ENCODE results near the gene CDKAL1. TPM values are rescaled to one million over a fixed set of nuclear protein-coding genes. Genes with fewer than 3 reads are reported as not detected.
"Not testable (repeated sequence)": the region's sequence is repeated elsewhere in the genome, so short reads cannot be mapped to it uniquely, and the experiment has no call there.

The CDKAL1 gene
- total RNA-seq, 1 experiment from 2014 or later = 24.4 TPM

DNA sequence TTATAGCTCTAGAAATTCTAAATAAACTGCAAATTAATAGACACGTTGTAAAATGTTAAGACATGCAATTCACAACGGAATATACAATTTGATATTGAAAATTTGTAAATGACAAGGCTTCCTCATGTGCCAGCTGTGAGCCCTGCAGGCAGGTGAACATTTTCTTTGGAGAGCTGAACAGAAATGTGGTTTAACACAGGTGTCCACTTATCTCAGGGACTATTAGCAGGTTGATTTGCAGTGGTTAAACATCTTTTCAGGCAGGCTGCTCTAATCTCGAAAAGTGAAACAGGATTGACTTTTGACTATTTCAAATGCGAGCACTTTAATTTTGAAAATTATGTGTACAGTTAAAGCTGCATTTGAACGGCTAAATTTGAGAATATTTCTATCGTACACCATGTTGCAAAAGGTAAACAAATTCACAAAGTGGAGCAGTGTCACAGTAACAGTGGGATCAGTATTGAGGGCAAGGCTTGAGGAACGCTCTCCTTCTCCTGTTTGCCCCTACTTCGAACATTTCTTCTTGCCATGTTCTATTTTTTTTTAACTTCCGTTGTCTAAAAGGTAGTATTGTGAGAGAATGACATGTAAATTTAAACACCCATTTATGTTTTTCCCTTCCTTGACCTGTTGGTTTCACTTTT, 210.8 kb downstream of the CDKAL1 start:
- Histone ChIP-seq H3K27me3 (ENCODE audit: control insufficient read depth, insufficient read depth, low read length) (no peaks in the 10 kb centered on the region), H3K4me3 (ENCODE audit: insufficient read depth, low read depth, low read length) (no peak overlapping the region), H3K36me3 (replicated peaks; ENCODE audit: control insufficient read depth, insufficient read depth, low read length) (no peaks in the 10 kb centered on the region)
- DNase-seq = no peak

GRCh38 chr6:20746024-20746423, 211.8 kb downstream of the CDKAL1 start:
- Histone ChIP-seq H3K36me3 (replicated peaks; ENCODE audit: control insufficient read depth, insufficient read depth, low read length) (no peaks in the 10 kb centered on the region), H3K4me3 (ENCODE audit: insufficient read depth, low read depth, low read length) (no peak overlapping the region), H3K27me3 (ENCODE audit: control insufficient read depth, insufficient read depth, low read length) (no peaks in the 10 kb centered on the region)
- no peak for DNase-seq

- DNase-seq = no peak
Measured at GRCh38 chr6:20746805-20747558, 212.7 kb downstream of the CDKAL1 start.

DNA sequence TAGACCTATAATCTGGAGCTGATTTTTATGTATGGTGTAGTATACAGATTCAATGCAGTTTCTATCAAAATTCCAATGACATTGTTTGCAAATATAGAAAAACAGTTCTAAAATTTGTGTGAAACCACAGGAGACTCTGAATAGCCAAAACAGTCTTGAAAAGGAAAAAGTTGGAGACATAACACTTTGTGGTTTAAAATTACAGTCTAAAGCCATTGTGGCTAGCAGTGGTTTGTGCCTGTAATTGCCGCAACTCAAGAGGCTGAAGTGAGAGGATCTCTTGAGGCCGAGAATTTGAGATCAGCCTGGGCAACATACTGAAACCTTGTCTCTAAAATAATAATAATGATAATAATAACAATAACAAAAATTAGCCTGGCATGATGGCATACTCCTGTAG, 213.7 kb downstream of the CDKAL1 start:
- Histone ChIP-seq H3K36me3 (replicated peaks; ENCODE audit: control insufficient read depth, insufficient read depth, low read length) (no peaks in the 10 kb centered on the region), H3K27me3 (ENCODE audit: control insufficient read depth, insufficient read depth, low read length) (no peaks in the 10 kb centered on the region), H3K4me3 (ENCODE audit: insufficient read depth, low read depth, low read length) (no peak overlapping the region)
- no peak for DNase-seq

More at GRCh38 chr6:20746805-20747558, 212.7 kb downstream of the CDKAL1 start:
- Histone ChIP-seq H3K4me3 (ENCODE audit: insufficient read depth, low read depth, low read length) (no peak overlapping the region), H3K27me3 (ENCODE audit: control insufficient read depth, insufficient read depth, low read length) (no peaks in the 10 kb centered on the region), H3K36me3 (replicated peaks; ENCODE audit: control insufficient read depth, insufficient read depth, low read length) (no peaks in the 10 kb centered on the region)

- Histone ChIP-seq H3K27me3 (ENCODE audit: control insufficient read depth, insufficient read depth, low read length) (no peaks in the 10 kb centered on the region), H3K36me3 (replicated peaks; ENCODE audit: control insufficient read depth, insufficient read depth, low read length) (no peaks in the 10 kb centered on the region), H3K4me3 (ENCODE audit: insufficient read depth, low read depth, low read length) (no peak overlapping the region)
- no peak for DNase-seq
Measured at GRCh38 chr6:20751293-20751935, 217.2 kb downstream of the CDKAL1 start.

DNA sequence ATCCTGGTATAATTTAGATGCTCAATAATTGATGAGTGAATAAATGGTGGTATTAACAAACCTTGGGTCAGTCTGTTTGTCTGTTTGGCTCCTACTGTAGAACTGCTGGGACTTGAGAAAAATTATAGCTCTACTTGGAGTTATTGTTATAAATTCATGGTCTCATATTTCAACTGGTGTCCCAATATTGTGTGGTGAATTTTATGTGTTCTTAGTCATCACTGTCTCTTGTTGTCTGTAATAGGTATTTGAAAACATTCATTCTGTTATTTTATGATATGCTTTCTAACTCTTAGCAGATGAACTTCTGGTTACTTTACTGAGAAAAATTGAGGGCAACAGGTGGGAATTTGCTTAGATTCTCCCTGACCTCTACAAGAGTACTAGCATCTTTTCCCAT, 221.4 kb downstream of the CDKAL1 start:
- Histone ChIP-seq H3K36me3 (replicated peaks; ENCODE audit: control insufficient read depth, insufficient read depth, low read length) (no peaks in the 10 kb centered on the region), H3K27me3 (ENCODE audit: control insufficient read depth, insufficient read depth, low read length) (no peaks in the 10 kb centered on the region), H3K4me3 (ENCODE audit: insufficient read depth, low read depth, low read length) (no peak overlapping the region)
- DNase-seq = no peak

DNA sequence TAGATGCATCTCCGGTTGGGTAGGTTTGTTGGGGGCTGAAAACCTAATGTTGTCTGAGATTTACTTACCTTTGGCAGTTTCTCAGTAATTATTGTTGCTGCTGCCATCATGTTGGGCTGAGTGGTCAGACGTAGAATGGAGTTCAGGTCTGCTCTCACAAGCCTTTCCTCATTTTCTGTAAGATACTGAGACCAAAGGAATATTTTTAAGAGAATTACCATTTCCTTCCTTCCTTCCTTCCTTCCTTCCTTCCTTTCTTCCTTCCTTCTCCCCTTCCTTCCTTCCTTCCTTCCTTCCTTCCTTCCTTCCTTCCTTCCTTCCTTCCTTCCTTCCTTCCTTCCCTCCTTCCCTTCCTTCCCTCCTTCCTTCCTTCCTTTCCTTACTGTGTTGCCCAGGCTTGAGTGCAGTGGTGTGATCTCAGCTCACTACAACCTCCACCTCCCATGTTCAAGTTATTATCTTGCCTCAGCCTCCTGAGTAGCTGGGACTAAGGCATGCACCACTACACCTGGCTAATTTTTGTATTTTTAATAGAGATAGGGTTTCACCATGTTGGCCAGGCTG, 222.4 kb downstream of the CDKAL1 start:
- H3K4me3 ChIP-seq (ENCODE audit: insufficient read depth, low read depth, low read length); H3K27me3 ChIP-seq (ENCODE audit: control insufficient read depth, insufficient read depth, low read length); DNase-seq; H3K36me3 ChIP-seq (replicated peaks; ENCODE audit: control insufficient read depth, insufficient read depth, low read length): not testable (repeated sequence)

GRCh38 chr6:20757761-20758160, 223.5 kb downstream of the CDKAL1 start:
- DNase-seq = no peak
- Histone ChIP-seq H3K36me3 (replicated peaks; ENCODE audit: control insufficient read depth, insufficient read depth, low read length) (no peaks in the 10 kb centered on the region), H3K27me3 (ENCODE audit: control insufficient read depth, insufficient read depth, low read length) (no peaks in the 10 kb centered on the region), H3K4me3 (ENCODE audit: insufficient read depth, low read depth, low read length) (no peak overlapping the region)

DNA sequence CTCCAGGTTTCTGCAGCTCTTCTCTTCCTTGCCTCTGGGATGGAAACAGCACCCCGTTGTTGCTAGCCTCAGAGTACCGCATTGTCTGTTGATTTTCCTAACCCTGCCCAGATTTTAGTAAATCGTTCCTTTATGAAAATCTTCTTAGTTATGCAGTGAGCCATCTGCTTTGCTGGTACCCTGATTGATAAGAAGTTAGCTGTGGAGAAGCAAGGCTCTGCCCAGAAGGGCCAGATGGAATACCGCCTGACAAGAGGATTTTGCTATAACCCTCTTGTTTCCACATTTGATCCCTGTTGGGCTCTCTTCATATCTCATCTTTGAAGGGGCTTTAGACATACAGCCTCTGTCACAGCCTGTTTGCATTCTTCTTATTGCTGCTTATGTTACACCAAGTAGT, 229.0 kb downstream of the CDKAL1 start:
- no peak for DNase-seq
- Histone ChIP-seq H3K36me3 (replicated peaks; ENCODE audit: control insufficient read depth, insufficient read depth, low read length) (no peaks in the 10 kb centered on the region), H3K27me3 (ENCODE audit: control insufficient read depth, insufficient read depth, low read length) (no peaks in the 10 kb centered on the region), H3K4me3 (ENCODE audit: insufficient read depth, low read depth, low read length) (no peak overlapping the region)

DNA sequence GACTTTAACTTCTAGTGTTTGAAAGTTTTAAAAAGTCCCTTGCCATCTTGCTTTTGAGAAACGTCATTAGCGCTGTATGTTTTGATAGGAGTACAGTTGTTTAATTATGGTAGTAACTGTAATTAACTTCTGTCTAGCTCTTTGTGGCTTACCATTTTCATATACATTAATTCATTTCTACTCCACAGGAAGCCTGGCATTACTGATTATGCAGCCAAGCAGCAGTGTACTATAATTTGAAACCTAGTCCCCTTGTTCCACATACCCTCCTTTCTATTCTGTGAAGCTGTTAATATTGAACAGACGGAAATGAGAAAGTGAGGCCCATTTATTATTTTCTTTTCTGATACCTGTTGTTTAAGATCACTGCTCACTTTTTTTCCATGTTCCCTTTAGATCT, 235.4 kb downstream of the CDKAL1 start:
- Histone ChIP-seq H3K27me3 (ENCODE audit: control insufficient read depth, insufficient read depth, low read length) (no peaks in the 10 kb centered on the region), H3K36me3 (replicated peaks; ENCODE audit: control insufficient read depth, insufficient read depth, low read length) (no peaks in the 10 kb centered on the region), H3K4me3 (ENCODE audit: insufficient read depth, low read depth, low read length) (no peak overlapping the region)
- DNase-seq = no peak

GRCh38 chr6:20770773-20771172, 236.5 kb downstream of the CDKAL1 start:
- Histone ChIP-seq H3K27me3 (ENCODE audit: control insufficient read depth, insufficient read depth, low read length) (no peaks in the 10 kb centered on the region), H3K4me3 (ENCODE audit: insufficient read depth, low read depth, low read length) (no peak overlapping the region), H3K36me3 (replicated peaks; ENCODE audit: control insufficient read depth, insufficient read depth, low read length) (no peaks in the 10 kb centered on the region)
- DNase-seq = no peak

- H3K4me3 ChIP-seq (ENCODE audit: insufficient read depth, low read depth, low read length) = no peak overlapping the region
- no peak for DNase-seq
- no peaks in the 10 kb centered on the region for H3K36me3 ChIP-seq (replicated peaks; ENCODE audit: control insufficient read depth, insufficient read depth, low read length)
- no peaks in the 10 kb centered on the region for H3K27me3 ChIP-seq (ENCODE audit: control insufficient read depth, insufficient read depth, low read length)
Measured at GRCh38 chr6:20771409-20771808, 237.2 kb downstream of the CDKAL1 start.

GRCh38 chr6:20773822-20774221, 239.6 kb downstream of the CDKAL1 start:
- no peak for DNase-seq
- Histone ChIP-seq H3K4me3 (ENCODE audit: insufficient read depth, low read depth, low read length) (no peak overlapping the region), H3K27me3 (ENCODE audit: control insufficient read depth, insufficient read depth, low read length) (no peaks in the 10 kb centered on the region), H3K36me3 (replicated peaks; ENCODE audit: control insufficient read depth, insufficient read depth, low read length) (no peaks in the 10 kb centered on the region)

DNA sequence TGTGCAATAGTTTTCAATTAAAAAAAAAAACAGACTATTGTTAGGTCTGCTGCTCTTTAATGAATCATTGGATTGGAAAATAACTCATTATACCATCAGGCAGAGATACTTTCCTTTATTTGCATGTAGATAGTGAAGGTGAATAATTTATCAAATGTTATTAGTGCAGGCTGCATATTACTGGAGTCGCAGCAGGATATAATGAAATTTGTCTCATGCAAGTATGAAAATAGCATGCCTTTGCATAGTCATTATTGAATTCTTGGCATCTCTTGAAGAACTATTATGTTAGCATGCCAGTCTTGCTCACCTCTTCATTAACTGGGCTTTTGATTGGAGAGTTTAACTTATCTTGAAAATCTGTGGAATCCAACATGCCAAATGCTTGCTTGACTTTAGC, 241.7 kb downstream of the CDKAL1 start:
- Histone ChIP-seq H3K4me3 (ENCODE audit: insufficient read depth, low read depth, low read length) (no peak overlapping the region), H3K27me3 (ENCODE audit: control insufficient read depth, insufficient read depth, low read length) (no peaks in the 10 kb centered on the region), H3K36me3 (replicated peaks; ENCODE audit: control insufficient read depth, insufficient read depth, low read length) (no peaks in the 10 kb centered on the region)
- no peak for DNase-seq

DNA sequence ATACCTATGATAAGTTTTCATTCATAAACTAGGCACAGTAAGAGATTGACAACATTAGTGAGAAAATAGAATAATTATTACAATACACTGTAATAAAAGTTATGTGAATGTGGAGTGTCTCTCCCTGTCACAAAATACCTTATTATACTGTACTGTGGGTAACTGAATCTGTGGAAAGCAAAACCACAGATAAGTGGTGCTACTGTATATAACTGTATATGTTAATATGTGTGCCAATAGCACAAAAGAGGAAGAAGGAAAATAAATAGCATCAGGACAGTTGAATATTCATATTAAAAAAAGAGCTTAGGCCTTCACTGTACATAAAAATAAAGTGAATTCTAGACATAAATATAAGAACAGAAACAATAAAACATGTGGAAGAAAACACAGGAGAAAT, 243.5 kb downstream of the CDKAL1 start:
- Histone ChIP-seq H3K36me3 (replicated peaks; ENCODE audit: control insufficient read depth, insufficient read depth, low read length) (no peaks in the 10 kb centered on the region), H3K27me3 (ENCODE audit: control insufficient read depth, insufficient read depth, low read length) (no peaks in the 10 kb centered on the region), H3K4me3 (ENCODE audit: insufficient read depth, low read depth, low read length) (no peak overlapping the region)
- no peak for DNase-seq

Data from H7 (cell line).